Ascending aorta (tissue), 2 donors: ENCODE measurements around the gene CLEC2D. TPM values are rescaled to one million over a fixed set of nuclear protein-coding genes. Genes with fewer than 3 reads are reported as not detected.
"Not testable (repeated sequence)": the region's sequence is repeated elsewhere in the genome, so short reads cannot be mapped to it uniquely, and the experiment has no call there.

Experiments used
- DNase-seq, 2 donors: peaks; one replicate each; pipeline ENCODE4 v3.0.0-alpha.2; 2019; ENCODE audit warnings: low spot score in 2 of 2
- H3K27ac ChIP-seq, 2 donors: fragments of 200-600 bp; sonication (generic); one replicate each; pipeline ENCODE4 v1.5.1; 2016 to 2017; ENCODE audit warnings: mild to moderate bottlenecking in 1 of 2
- H3K27me3 ChIP-seq: fragments of 200-600 bp; sonication (generic); one replicate; pipeline ENCODE4 v1.5.1; 2017
- H3K36me3 ChIP-seq, 2 donors: fragments of 200-600 bp; sonication (generic); one replicate each; pipeline ENCODE4 v1.5.1; 2016
- H3K4me1 ChIP-seq, 2 donors: fragments of 200-600 bp; sonication (generic); one replicate each; pipeline ENCODE4 v1.5.1; 2016 to 2017; ENCODE audit warnings: mild to moderate bottlenecking in 1 of 2
- H3K4me3 ChIP-seq, 2 donors: fragments of 200-600 bp; sonication (generic); one replicate each; pipeline ENCODE4 v1.5.1; 2016 to 2017; ENCODE audit warnings: mild to moderate bottlenecking in 1 of 2
- H3K9me3 ChIP-seq, 2 donors: fragments of 200-600 bp; sonication (generic); one replicate each; pipeline ENCODE4 v1.5.1; 2016
- intact Hi-C: fragments of 100-400 bp; cut with DNase I; formaldehyde crosslinking; loops from one replicate; pipeline ENCODE4 v1.15.1; 2023
- total RNA-seq: library from RNA; depleted of rRNA; stranded (reverse); fragments of >200 nt; gene quantifications from one replicate; pipeline ENCODE4 v1.1.0, GENCODE V29; 2016
- TF ChIP-seq, protein P1 (sequence below), 3 experiments: fragments of 200-600 bp in 2 of 3; fragments of 450-650 bp in 1 of 3; sonication (generic) in 2 of 3; IDR thresholded peaks; one replicate each; pipeline ENCODE4 v1.5.1; 2016 to 2019; ENCODE audit warnings: antibody characterized with exemption in 3 of 3, mild to moderate bottlenecking in 1 of 3, moderate library complexity in 1 of 3

The CLEC2D gene
- total RNA-seq, 1 donor from 2014 or later = not detected

GRCh38 chr12:9692909-9693308 lies 23.4 kb downstream of the CLEC2D start:
- no peaks in the 10 kb centered on the region for H3K9me3 ChIP-seq
- no peak overlapping the region for H3K27ac ChIP-seq
- peaks cover 22 to 40% of the 10 kb centered on the region in 2 donors for H3K36me3 ChIP-seq
- TF ChIP-seq, protein P1, sequence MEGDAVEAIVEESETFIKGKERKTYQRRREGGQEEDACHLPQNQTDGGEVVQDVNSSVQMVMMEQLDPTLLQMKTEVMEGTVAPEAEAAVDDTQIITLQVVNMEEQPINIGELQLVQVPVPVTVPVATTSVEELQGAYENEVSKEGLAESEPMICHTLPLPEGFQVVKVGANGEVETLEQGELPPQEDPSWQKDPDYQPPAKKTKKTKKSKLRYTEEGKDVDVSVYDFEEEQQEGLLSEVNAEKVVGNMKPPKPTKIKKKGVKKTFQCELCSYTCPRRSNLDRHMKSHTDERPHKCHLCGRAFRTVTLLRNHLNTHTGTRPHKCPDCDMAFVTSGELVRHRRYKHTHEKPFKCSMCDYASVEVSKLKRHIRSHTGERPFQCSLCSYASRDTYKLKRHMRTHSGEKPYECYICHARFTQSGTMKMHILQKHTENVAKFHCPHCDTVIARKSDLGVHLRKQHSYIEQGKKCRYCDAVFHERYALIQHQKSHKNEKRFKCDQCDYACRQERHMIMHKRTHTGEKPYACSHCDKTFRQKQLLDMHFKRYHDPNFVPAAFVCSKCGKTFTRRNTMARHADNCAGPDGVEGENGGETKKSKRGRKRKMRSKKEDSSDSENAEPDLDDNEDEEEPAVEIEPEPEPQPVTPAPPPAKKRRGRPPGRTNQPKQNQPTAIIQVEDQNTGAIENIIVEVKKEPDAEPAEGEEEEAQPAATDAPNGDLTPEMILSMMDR (IDR thresholded peaks at IDR 0.05) = no peak
- no peaks in the 10 kb centered on the region for H3K4me1 ChIP-seq
- no peak overlapping the region for H3K4me3 ChIP-seq
- intact Hi-C loops = no loop called here
- no peaks in the 10 kb centered on the region for H3K27me3 ChIP-seq
- no peak for DNase-seq

DNA sequence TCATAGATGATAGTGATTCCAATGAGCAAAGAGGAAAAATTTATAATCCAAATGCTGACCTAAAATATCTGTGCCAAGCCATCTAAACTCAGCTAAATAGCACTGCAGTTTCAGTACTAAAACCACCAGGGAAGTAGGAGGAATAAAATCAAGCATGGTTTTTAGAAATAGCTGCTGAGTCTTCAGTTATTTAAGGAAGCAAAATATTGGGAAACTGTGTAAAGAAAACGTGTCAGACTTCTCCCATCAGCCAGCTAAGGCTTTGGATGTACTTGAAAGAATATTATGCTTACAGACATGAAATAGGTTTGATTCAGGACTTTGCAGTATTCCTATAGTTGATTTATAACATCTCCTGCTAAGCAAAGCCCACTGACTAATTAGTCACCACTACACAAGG lies 24.7 kb downstream of the CLEC2D start:
- peaks cover 12 to 27% of the 10 kb centered on the region in 2 donors for H3K36me3 ChIP-seq
- H3K4me3 ChIP-seq = no peak overlapping the region
- intact Hi-C loops = no loop called here
- TF ChIP-seq, protein P1 (IDR thresholded peaks at IDR 0.05) = no peak
- no peak for DNase-seq
- H3K4me1 ChIP-seq = no peaks in the 10 kb centered on the region
- H3K27me3 ChIP-seq = no peaks in the 10 kb centered on the region
- H3K9me3 ChIP-seq = no peaks in the 10 kb centered on the region
- no peak overlapping the region for H3K27ac ChIP-seq

- DNase-seq, H3K4me1 ChIP-seq, H3K4me3 ChIP-seq, H3K27ac ChIP-seq, H3K9me3 ChIP-seq, H3K27me3 ChIP-seq, intact Hi-C loops: not testable (repeated sequence)
- H3K36me3 ChIP-seq = peaks cover 10 to 18% of the 10 kb centered on the region in 2 donors
Measured at GRCh38 chr12:9695150-9695549, 25.6 kb downstream of the CLEC2D start.

GRCh38 chr12:9695661-9696060 lies 26.1 kb downstream of the CLEC2D start:
- H3K27me3 ChIP-seq, H3K27ac ChIP-seq, H3K4me3 ChIP-seq, H3K9me3 ChIP-seq, intact Hi-C loops, H3K4me1 ChIP-seq, DNase-seq: not testable (repeated sequence)
- H3K36me3 ChIP-seq = peaks cover 10 to 16% of the 10 kb centered on the region in 2 donors

GRCh38 chr12:9697619-9698018 lies 28.1 kb downstream of the CLEC2D start:
- no peaks in the 10 kb centered on the region for H3K9me3 ChIP-seq
- no peak overlapping the region for H3K27ac ChIP-seq
- no peak overlapping the region for H3K4me3 ChIP-seq
- H3K4me1 ChIP-seq = no peaks in the 10 kb centered on the region
- H3K27me3 ChIP-seq = no peaks in the 10 kb centered on the region
- DNase-seq = no peak
- TF ChIP-seq, protein P1 (IDR thresholded peaks at IDR 0.05) = no peak
- peaks cover 10 to 12% of the 10 kb centered on the region in 2 donors for H3K36me3 ChIP-seq
- intact Hi-C loops = no loop called here

- Histone ChIP-seq H3K4me1 (no peaks in the 10 kb centered on the region), H3K27ac (no peak overlapping the region), H3K27me3 (no peaks in the 10 kb centered on the region), H3K9me3 (no peaks in the 10 kb centered on the region), H3K36me3 (peaks cover 10 to 12% of the 10 kb centered on the region in 2 donors), H3K4me3 (no peak overlapping the region)
- DNase-seq = no peak
- intact Hi-C loops = no loop called here
- TF ChIP-seq, protein P1 (IDR thresholded peaks at IDR 0.05) = no peak
Measured at GRCh38 chr12:9698681-9699080, 29.2 kb downstream of the CLEC2D start.

- Histone ChIP-seq H3K36me3 (peaks cover 8 to 10% of the 10 kb centered on the region in 2 donors), H3K9me3 (no peaks in the 10 kb centered on the region), H3K4me3 (no peak overlapping the region), H3K27ac (no peak overlapping the region), H3K27me3 (no peaks in the 10 kb centered on the region), H3K4me1 (no peaks in the 10 kb centered on the region)
- intact Hi-C loops = no loop called here
- TF ChIP-seq, protein P1 (IDR thresholded peaks at IDR 0.05) = no peak
- no peak for DNase-seq
Measured at GRCh38 chr12:9699269-9699897, 29.9 kb downstream of the CLEC2D start.
